Dedifferentiated amniotic fluid mesenchymal stem cell (primary cell): ENCODE results near the gene OLR1.

Experiments used
- DNase-seq: peaks from one replicate; pipeline ENCODE4 v3.0.0-alpha.2; 2016; ENCODE audit errors: extremely low spot score

OLR1 gene

GRCh38 chr12:10153271-10154144 is 18.4 kb downstream of the OLR1 start:
- DNase-seq, result peak; percentile 65

GRCh38 chr12:10151621-10152020 is 20.3 kb downstream of the OLR1 start:
- DNase-seq, result no peak

GRCh38 chr12:10147714-10148403 is 24.1 kb downstream of the OLR1 start:
- no peak for DNase-seq

GRCh38 chr12:10142976-10143589 is 28.8 kb downstream of the OLR1 start:
- no peak for DNase-seq

- DNase-seq, result peak; percentile 46
Observed at GRCh38 chr12:10140001-10140400, 31.9 kb downstream of the OLR1 start.

- no peak for DNase-seq
Observed at GRCh38 chr12:10136637-10137205, 35.2 kb downstream of the OLR1 start.

- DNase-seq, result no peak
Observed at GRCh38 chr12:10135126-10135525, 36.8 kb downstream of the OLR1 start.

GRCh38 chr12:10132850-10133370 is 39.0 kb downstream of the OLR1 start:
- DNase-seq, result no peak

- DNase-seq, result no peak
Observed at GRCh38 chr12:10131111-10131690, 40.7 kb downstream of the OLR1 start.

GRCh38 chr12:10130042-10130441 is 41.9 kb downstream of the OLR1 start, which contains the start of gene CLEC7A:
TSS of gene CLEC7A (minus strand) at chr12:10130199. CDS start at chr12:10130082, 117 bp downstream.
- no peak for DNase-seq

- DNase-seq, result no peak
Observed at GRCh38 chr12:10128687-10129086, 43.2 kb downstream of the OLR1 start.

GRCh38 chr12:10126413-10126812 is 45.5 kb downstream of the OLR1 start:
- DNase-seq, result no peak

- no peak for DNase-seq
Observed at GRCh38 chr12:10122689-10123088, 49.2 kb downstream of the OLR1 start.

GRCh38 chr12:10121278-10121677 is 50.7 kb downstream of the OLR1 start:
- no peak for DNase-seq

- no peak for DNase-seq
Observed at GRCh38 chr12:10119066-10119465, 52.9 kb downstream of the OLR1 start.

- DNase-seq, result no peak
Observed at GRCh38 chr12:10115890-10116289, 56.0 kb downstream of the OLR1 start.

GRCh38 chr12:10115311-10115710 is 56.6 kb downstream of the OLR1 start:
- DNase-seq, result no peak

GRCh38 chr12:10113920-10114319 is 58.0 kb downstream of the OLR1 start:
- no peak for DNase-seq

- DNase-seq, result no peak
Observed at GRCh38 chr12:10113075-10113474, 58.9 kb downstream of the OLR1 start.

- DNase-seq, result no peak
Observed at GRCh38 chr12:10111451-10111850, 60.5 kb downstream of the OLR1 start.

- no peak for DNase-seq
Observed at GRCh38 chr12:10110256-10110844, 61.6 kb downstream of the OLR1 start.
